ENCODE measurements around the gene ZNF432. TPM values are rescaled to one million over a fixed set of nuclear protein-coding genes. Genes with fewer than 3 reads are reported as not detected.
"Not testable (repeated sequence)": the region's sequence is repeated elsewhere in the genome, so short reads cannot be mapped to it uniquely, and the experiment has no call there.

ZNF432 gene
- 10 to 100 TPM in 1 of 4 donors, 1 to 10 TPM in 3; 8.6 to 10.1 (median 9.2) TPM for total RNA-seq

DNA sequence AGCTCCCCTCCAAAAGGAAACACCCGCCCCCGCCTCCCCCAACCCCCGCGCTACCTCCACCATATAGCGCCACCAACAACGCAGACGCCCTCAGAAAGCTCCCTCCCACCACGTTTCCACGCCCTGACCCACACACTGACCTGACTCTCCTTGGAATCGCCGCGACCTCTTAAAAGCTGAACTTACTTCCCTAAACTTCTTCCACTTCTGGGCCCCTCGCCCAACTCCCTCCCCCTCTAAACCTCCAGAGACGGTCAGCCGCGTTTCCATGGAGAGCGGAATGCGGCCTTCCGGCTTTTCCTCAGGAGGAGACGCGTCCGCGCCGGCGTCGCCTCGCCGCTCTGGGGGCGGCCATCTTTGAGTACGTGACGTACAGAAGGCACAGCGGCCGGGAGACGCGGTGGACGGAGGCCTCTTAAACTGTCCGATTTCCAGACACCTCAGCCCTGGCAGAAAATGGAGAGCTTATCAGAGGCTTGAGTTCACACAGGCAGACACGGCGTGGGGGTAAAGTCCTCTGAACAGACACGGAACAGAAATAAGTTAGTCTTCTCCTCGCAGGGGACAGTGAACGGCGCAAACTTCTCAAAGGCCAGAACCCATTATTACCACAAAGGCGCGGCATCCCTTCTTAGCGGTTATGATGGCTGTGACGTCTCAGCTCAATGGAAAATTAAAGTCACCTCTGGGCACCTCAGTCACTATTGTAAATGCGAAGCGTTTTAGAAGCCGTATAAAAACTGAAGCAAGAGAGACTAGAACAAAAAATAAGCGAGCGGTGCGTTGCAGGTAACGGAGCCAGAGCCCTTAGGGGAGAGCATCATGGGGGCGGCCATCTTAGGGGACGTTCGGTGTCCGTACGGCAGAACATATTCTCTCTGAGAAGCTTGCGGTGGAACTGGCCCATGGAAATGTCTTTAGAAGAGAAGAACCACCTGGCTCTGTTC lies at the start of gene ZNF432:
TSS of gene ZNF432 (minus strand) at position 284 of the 947 bp plus-strand sequence. CDS start 1,970 bp downstream, outside the sequence.
- H3K36me3 ChIP-seq: peaks cover 18 to 29% (median 25%) of the 10 kb centered on the region in 4 donors
- DNase-seq (ENCODE audit: extremely low spot score): peak; percentile 98
- peak within 1 kb of the TSS; percentile 63 to 86 (median 70) for H3K4me3 ChIP-seq
- under 1% methylated on average over 57 of the region's 60 CpGs for WGBS
- no peaks in the 10 kb centered on the region for H3K27me3 ChIP-seq
- peak within 1 kb of the TSS; percentile 91 to 95 (median 94) for H3K27ac ChIP-seq (replicated peaks in 1 of 4)
- intact Hi-C loops (cut with DNase I): loop anchor here (5.0 kb wide), 1 partner anchor 42 kb away; the partner anchor contains the start of gene ZNF615
- H3K4me1 ChIP-seq: peaks cover 3 to 23% (median 19%) of the 10 kb centered on the region in 4 donors
- TF ChIP-seq, protein P1, sequence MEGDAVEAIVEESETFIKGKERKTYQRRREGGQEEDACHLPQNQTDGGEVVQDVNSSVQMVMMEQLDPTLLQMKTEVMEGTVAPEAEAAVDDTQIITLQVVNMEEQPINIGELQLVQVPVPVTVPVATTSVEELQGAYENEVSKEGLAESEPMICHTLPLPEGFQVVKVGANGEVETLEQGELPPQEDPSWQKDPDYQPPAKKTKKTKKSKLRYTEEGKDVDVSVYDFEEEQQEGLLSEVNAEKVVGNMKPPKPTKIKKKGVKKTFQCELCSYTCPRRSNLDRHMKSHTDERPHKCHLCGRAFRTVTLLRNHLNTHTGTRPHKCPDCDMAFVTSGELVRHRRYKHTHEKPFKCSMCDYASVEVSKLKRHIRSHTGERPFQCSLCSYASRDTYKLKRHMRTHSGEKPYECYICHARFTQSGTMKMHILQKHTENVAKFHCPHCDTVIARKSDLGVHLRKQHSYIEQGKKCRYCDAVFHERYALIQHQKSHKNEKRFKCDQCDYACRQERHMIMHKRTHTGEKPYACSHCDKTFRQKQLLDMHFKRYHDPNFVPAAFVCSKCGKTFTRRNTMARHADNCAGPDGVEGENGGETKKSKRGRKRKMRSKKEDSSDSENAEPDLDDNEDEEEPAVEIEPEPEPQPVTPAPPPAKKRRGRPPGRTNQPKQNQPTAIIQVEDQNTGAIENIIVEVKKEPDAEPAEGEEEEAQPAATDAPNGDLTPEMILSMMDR (IDR thresholded peaks at IDR 0.05): peak in 1 of 3 experiments; percentile 7
- TF ChIP-seq EP300 (IDR thresholded peaks at IDR 0.05) (no peak), POLR2A (IDR thresholded peaks at IDR 0.05; ENCODE audit: low read depth) (peak; percentile 28), POLR2AphosphoS5 (IDR thresholded peaks at IDR 0.05) (peak; percentile 80 to 91)
- H3K9me3 ChIP-seq: peaks cover 0 to 15% (median 8%) of the 10 kb centered on the region in 4 donors

GRCh38 chr19:52096416-52096815 lies 47.8 kb upstream of the ZNF432 start:
- intact Hi-C loops (cut with DNase I): not testable (repeated sequence)
- peak overlapping the region in 2 of 4 donors; percentile 82 to 95 for H3K4me3 ChIP-seq

GRCh38 chr19:52095172-52096014 lies 46.8 kb upstream of the ZNF432 start, which contains the start of gene ZNF841:
Gene ZNF841 (minus strand): TSS chr19:52095765. CDS start chr19:52084801, 10,964 bp downstream.
- Histone ChIP-seq H3K4me1 (peaks cover 14 to 33% (median 32%) of the 10 kb centered on the region in 4 donors), H3K36me3 (peaks cover 7 to 22% (median 18%) of the 10 kb centered on the region in 4 donors), H3K4me3 (peak within 1 kb of the TSS; percentile 73 to 95 (median 82)), H3K27ac (replicated peaks in 1 of 4) (peak within 1 kb of the TSS; percentile 72 to 85 (median 76)), H3K9me3 (peaks cover 0 to 29% (median 14%) of the 10 kb centered on the region in 4 donors), H3K27me3 (no peaks in the 10 kb centered on the region)
- no peak for TF ChIP-seq EP300 (IDR thresholded peaks at IDR 0.05)
- TF ChIP-seq, protein P1 (IDR thresholded peaks at IDR 0.05): peak in 1 of 3 experiments; percentile 19
- TF ChIP-seq POLR2AphosphoS5 (IDR thresholded peaks at IDR 0.05): peak; percentile 87 to 89
- intact Hi-C loops (cut with DNase I): no loop called here
- WGBS: under 1% methylated on average over 56 of the region's 59 CpGs
- DNase-seq (ENCODE audit: extremely low spot score): peak; percentile 98

More at GRCh38 chr19:52096416-52096815, 47.8 kb upstream of the ZNF432 start:
- Histone ChIP-seq H3K4me1 (peaks cover 14 to 33% (median 32%) of the 10 kb centered on the region in 4 donors), H3K36me3 (peaks cover 7 to 16% (median 14%) of the 10 kb centered on the region in 4 donors), H3K27ac (replicated peaks in 1 of 4) (peak overlapping the region; percentile 72 to 85 (median 76)), H3K9me3 (peaks cover 0 to 29% (median 14%) of the 10 kb centered on the region in 4 donors)
- not testable (repeated sequence) for H3K27me3 ChIP-seq; DNase-seq (ENCODE audit: extremely low spot score)
- 78% methylated on average over 3 of the region's 3 CpGs for WGBS

GRCh38 chr19:52094526-52095130 lies 46.0 kb upstream of the ZNF432 start:
- intact Hi-C loops (cut with DNase I): no loop called here
- peaks cover 7 to 29% (median 22%) of the 10 kb centered on the region in 4 donors for H3K36me3 ChIP-seq
- H3K9me3 ChIP-seq: peaks cover 0 to 29% (median 14%) of the 10 kb centered on the region in 4 donors
- no peak for TF ChIP-seq POLR2A (IDR thresholded peaks at IDR 0.05; ENCODE audit: low read depth)
- TF ChIP-seq, protein P1 (IDR thresholded peaks at IDR 0.05): no peak
- no peak for TF ChIP-seq POLR2AphosphoS5 (IDR thresholded peaks at IDR 0.05)
- no peak for TF ChIP-seq EP300 (IDR thresholded peaks at IDR 0.05)
- peaks cover 14 to 34% (median 32%) of the 10 kb centered on the region in 4 donors for H3K4me1 ChIP-seq
- peak overlapping the region; percentile 72 to 85 (median 76) for H3K27ac ChIP-seq (replicated peaks in 1 of 4)
- H3K4me3 ChIP-seq: peak overlapping the region; percentile 73 to 95 (median 82)
- DNase-seq (ENCODE audit: extremely low spot score): no peak
- H3K27me3 ChIP-seq: no peaks in the 10 kb centered on the region
- WGBS: 3% methylated on average over 12 of the region's 12 CpGs

All from esophagus muscularis mucosa (tissue), 4 donors.